GM18873 (cell line): Measurements from ENCODE around the gene ATP9B.

ENCODE experiments used
- ATAC-seq: cut with Tn5 transposase; IDR thresholded peaks from one replicate; pipeline ENCODE4 v1.9.1; 2021; ENCODE audit warnings: mild to moderate bottlenecking, moderate library complexity, moderate number of reproducible peaks; ENCODE audit not compliant: unreplicated experiment, low FRiP score

The ATP9B gene

GRCh38 chr18:79191956-79192355, 122.8 kb downstream of the ATP9B start:
- no peak for ATAC-seq

DNA sequence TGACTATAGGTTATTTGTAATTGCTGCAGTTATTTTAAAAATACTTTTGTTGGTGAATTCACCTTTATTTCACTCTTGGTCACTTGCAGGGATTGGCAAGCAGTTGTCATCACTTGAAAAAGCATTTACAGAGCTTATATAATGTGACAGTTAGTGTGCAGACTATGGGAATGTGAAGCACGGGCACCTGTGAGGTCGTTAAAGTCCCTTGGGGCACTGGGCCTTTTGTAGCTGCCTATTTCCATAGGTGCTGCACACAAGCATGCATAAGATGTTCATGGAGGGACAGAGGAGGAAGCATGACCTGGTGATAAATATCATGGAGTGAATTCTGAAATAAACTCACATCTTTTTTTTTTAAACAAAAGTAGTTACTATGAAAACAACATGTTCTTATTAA, 124.6 kb downstream of the ATP9B start:
- no peak for ATAC-seq

- no peak for ATAC-seq
Observed at GRCh38 chr18:79195716-79196683, 126.8 kb downstream of the ATP9B start.

DNA sequence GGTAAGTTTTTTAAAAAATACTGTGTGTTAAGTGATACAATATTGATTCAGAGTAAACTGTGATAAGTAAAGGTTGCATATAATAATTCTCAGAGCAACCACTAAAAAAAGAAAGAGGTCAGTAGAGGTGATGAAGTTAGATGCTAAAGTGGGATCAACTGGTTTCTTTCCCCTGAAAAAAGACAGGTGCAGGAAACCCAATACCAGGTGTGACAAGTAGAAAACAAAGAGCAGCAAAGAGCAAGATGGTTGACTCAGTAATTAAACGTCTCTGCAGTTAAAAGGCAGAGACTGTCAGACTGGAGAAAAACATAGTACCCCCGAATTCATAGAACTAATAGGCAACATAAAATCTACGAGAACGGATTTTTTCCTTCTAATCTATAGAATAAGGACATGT, 128.3 kb downstream of the ATP9B start:
- ATAC-seq: no peak

GRCh38 chr18:79199691-79200374, 130.6 kb downstream of the ATP9B start:
- ATAC-seq: no peak

- ATAC-seq: peak; percentile 50
Observed at GRCh38 chr18:79200546-79201268, 131.5 kb downstream of the ATP9B start.

DNA sequence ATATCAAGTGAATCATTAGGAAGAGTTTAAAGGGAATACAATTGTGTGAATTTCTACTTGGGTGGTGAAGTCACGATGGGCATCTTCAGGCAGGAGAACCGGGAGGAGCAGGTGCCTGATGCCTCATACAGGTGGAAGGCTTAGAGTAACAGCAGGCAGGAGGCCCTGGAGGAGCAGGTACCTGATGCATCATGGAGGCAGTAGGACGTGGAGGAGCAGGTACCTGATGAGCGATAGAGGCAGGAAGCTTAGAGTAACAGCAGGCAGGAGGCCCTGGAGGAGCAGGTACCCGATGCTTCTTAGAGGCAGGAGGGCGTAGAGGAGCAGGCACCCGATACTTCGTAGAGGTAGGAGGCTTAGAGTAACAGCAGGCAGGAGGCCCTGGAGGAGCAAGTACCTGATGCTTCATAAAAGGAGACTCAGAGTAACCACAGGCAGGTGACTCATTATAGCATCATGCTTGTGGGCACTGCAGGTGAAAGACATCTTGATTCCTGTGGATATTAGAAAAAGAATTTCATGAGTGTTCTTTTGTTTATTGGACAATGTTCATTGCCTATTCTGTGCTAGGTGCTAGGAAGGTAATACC, 133.9 kb downstream of the ATP9B start:
- ATAC-seq: no peak

DNA sequence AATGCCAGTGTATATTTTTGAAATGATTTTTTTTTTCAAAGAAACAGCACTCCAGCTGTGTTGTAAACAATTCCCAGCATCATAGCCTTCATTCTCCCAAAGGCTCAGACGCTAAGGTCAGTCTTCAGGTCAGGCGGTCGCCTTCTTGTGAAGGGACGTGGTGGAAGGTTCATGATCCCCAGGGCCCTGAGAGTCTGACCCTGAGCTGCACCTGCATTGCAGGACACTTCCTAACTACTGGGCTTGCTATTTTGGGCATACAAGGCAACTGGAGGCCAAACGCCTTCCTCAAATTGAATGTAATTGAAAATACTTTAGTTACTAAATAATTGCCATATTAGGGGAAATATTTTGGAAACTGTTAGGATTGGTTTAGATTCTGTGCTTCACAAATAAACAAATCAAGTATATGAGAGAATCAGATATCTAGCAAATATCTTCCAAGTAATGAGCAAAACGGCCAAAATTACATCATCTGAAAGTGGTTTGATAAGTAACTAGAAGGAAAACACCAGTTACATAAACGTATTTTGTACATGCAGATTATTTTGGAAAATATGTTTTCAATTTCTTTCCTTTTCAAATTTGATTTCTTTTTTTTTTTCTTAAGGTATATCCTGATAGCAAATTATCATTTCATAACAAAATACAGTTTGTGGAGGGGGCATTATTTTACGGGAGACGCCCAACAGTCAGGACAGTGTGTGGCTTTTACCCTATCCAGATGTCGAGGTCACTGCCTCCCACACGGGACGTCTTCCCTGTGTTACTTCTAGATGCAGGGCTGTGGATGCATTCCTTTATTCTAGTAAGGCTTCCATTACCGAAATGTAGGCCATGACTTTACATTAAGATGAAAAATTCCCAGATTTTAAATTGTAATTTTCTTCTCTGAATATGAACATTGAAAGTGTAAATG, 136.0 kb downstream of the ATP9B start:
- no peak for ATAC-seq

- no peak for ATAC-seq
Observed at GRCh38 chr18:79206444-79206843, 137.2 kb downstream of the ATP9B start.

GRCh38 chr18:79208906-79209305, 139.7 kb downstream of the ATP9B start:
- ATAC-seq: no peak

DNA sequence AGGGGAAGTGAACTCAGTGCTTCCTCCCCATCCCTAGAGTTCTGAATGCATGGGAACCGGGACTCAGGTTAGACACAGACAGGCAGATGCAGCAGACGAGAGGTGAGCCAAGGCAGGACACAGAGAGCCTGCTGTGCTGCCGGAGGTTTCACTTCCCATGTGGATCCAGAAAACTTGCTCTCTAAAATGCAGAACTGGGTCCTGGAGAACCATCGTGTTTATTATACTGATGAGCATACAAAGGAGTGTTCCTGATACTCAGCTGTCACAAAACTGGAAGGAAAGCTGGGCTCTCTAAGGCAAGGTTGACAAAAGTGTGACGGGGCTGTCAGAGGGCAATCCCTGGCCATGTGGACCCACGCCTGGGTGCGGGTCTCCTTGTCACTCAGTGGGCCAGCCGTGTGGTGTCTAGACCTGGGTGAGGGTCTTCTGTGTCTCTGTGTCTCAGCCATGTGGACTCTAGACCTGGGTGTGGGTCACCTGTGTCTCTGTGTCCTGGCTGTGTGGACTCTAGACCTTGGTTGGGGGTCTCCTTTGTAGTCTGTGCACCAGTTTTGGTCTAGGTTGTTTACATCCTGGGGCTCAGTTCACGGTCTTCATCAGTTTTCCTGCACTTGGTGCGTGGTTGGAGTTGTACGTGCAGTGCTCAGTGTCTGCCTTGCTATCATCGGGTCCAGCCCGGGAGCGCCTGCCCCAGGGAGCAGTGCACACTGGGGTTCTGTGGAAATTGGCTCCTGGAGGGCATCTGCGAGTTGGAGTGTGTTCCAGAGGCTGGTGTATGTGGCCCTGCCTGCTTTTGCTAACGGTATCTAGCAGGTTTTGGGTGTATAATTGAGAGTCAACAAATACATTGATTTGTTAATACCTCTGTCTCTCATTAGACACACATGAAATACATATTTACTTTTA, 141.1 kb downstream of the ATP9B start:
- ATAC-seq: no peak

DNA sequence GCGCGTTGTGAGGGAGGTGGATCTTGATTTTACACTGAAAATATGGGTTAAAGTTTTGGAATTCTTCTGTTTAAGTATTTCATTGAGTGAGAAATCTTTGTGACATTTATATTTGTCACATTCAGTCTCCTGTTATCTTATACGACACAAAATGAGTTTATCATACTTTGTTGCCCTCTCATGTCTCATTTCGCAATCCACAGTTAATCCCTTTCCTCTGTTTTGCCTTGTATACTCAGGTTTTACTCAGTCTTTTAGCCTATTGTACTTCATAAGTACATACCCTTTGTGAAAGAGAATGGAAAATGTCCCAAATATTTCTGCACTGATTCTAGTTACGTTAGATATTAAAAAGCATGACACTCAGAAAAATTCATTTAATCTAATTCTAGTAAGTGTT, 142.7 kb downstream of the ATP9B start:
- no peak for ATAC-seq

GRCh38 chr18:79214056-79214455, 144.9 kb downstream of the ATP9B start:
- no peak for ATAC-seq

GRCh38 chr18:79216176-79216575, 147.0 kb downstream of the ATP9B start:
- no peak for ATAC-seq

DNA sequence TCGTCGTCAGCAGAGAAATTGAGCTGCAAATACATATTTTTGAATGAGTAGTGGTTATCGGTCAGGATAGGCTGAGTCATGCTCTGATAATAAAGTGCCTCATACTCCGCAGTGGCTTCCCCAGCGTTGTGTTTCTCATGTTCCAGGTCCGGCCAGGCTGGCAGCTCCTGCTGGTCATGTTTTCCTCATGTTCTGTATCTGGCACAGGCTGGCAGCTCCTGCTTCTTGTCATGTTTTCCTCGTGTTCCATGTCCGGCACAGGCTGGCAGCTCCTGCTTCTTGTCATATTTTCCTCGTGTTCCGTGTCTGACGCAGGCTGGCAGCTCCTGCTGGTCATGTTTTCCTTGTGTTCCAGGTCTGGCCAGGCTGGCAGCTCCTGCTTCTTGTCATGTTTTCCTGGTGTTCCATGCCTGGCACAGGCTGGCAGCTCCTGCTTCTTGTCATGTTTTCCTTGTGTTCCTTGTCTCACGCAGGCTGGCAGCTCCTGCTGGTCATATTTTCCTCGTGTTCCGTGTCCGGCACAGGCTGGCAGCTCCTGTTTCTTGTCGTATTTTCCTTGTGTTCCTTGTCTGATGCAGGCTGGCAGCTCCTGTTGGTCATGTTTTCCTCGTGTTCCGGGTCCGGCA, 148.9 kb downstream of the ATP9B start:
- ATAC-seq: no peak

- no peak for ATAC-seq
Observed at GRCh38 chr18:79218605-79219190, 149.5 kb downstream of the ATP9B start.

DNA sequence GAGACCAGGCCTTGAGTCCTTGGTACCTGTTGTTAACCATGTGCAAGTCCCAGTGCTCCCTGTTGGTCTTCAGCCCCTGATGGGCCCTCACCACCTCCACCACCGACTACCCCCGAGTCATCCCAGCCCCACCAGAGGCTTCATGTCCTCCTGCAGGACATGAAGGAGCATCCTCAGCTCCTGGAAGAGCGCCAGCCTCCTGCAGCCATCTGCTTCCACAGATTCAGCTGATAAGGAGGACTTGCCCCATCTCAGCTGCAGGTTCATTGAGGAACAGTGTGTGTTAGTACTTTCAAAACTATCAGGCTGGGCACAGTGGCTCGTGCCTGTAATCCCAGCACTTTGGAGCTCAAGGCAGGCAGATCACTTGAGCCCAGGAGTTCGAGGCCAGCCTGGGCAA, 151.9 kb downstream of the ATP9B start:
- no peak for ATAC-seq

DNA sequence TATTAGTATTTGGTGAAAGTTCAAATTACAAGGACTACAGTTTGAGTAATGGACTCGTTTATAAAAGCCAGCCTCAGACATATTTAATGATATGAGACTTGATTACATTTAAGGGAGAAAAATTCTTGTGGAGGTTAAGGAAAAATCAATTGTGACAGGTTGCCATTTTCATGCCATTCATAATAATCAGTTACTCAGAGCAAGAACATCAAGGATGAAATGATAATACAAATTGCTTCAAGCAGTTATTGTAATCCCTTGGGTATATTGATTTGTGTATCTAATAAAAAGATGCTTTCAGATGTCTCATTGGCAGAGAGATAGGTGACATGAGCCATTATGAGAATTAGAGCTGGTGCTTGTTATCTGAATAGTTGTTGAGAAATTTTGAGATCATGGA, 153.6 kb downstream of the ATP9B start:
- ATAC-seq: no peak
